ENCODE results near the gene LDLRAD4. TPM values are rescaled to one million over a fixed set of nuclear protein-coding genes. Genes with fewer than 3 reads are reported as not detected.

Gene LDLRAD4
- total RNA-seq, 1 experiment from 2014 or later = 1.7 TPM

GRCh38 chr18:13320096-13320495 lies 101.5 kb downstream of the LDLRAD4 start:
- H3K4me3 ChIP-seq = no peak overlapping the region
- DNase-seq = no peak
- H3K9me2 ChIP-seq (ENCODE audit: insufficient read depth) = no peaks in the 10 kb centered on the region
- H3K79me2 ChIP-seq (ENCODE audit: low read depth) = no peaks in the 10 kb centered on the region
- no peak overlapping the region for H3K27ac ChIP-seq
- no peaks in the 10 kb centered on the region for H3K9me3 ChIP-seq (ENCODE audit: insufficient read depth, low read depth)
- TF ChIP-seq CTCF (conservative IDR thresholded peaks at IDR 0.05) (no peak), EZH2 (IDR thresholded peaks at IDR 0.05; ENCODE audit: low read depth) (no peak)
- H3K36me3 ChIP-seq (ENCODE audit: low read depth) = no peaks in the 10 kb centered on the region
- intact Hi-C loops (cut with micrococcal nuclease; ENCODE audit: unreplicated experiment) = no loop called here
- no peaks in the 10 kb centered on the region for H3K4me1 ChIP-seq (replicated peaks; ENCODE audit: insufficient read depth)
- H2AFZ ChIP-seq = no peak overlapping the region
- H3K4me2 ChIP-seq = no peak overlapping the region
- H4K20me1 ChIP-seq (ENCODE audit: insufficient read depth) = no peaks in the 10 kb centered on the region
- ChIA-PET POLR2A (ENCODE audit: unreplicated experiment) (no interaction called here), CTCF (no interaction called here)
- no peaks in the 10 kb centered on the region for H3F3A ChIP-seq (ENCODE audit: insufficient read depth, low read depth)
- BruUV-seq (replicated peaks) = no TSS peak
- H3K27me3 ChIP-seq (ENCODE audit: insufficient read depth, low read depth) = peaks cover 57% of the 10 kb centered on the region

DNA sequence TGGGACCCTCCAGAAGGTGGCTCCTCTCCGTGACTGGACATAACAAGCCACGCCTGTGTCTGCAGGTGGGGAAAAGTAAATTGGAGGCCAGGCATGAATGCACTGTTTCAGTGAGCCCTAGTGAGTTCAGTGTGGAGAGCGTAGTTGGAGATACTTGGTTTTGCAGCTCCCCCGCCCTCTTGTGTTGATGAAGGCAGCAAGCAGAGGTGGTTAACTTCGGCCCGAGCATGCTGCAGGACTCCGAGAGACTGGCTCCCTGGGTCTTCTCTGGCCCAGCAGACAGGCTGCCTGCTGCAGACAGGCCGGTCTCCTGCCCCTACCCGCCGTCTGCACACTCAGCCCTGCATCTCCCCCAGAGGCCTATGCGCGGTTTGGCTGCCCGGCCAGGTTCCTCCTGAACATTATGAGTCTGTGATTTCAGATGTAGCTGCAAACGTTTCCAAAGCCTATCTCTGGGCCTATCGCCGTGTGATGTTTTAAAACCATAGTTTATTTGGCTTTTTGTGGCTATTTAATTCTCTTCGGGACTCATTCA lies 102.4 kb downstream of the LDLRAD4 start:
- Histone ChIP-seq H3K4me2 (no peak overlapping the region), H3K79me2 (ENCODE audit: low read depth) (no peaks in the 10 kb centered on the region), H3K9me2 (ENCODE audit: insufficient read depth) (no peaks in the 10 kb centered on the region), H3K27ac (no peak overlapping the region), H3K36me3 (ENCODE audit: low read depth) (no peaks in the 10 kb centered on the region), H3K27me3 (ENCODE audit: insufficient read depth, low read depth) (peaks cover 58% of the 10 kb centered on the region), H2AFZ (no peak overlapping the region), H3K4me1 (replicated peaks; ENCODE audit: insufficient read depth) (no peaks in the 10 kb centered on the region), H4K20me1 (ENCODE audit: insufficient read depth) (no peaks in the 10 kb centered on the region), H3F3A (ENCODE audit: insufficient read depth, low read depth) (no peaks in the 10 kb centered on the region), H3K9me3 (ENCODE audit: insufficient read depth, low read depth) (no peaks in the 10 kb centered on the region), H3K4me3 (no peak overlapping the region)
- no peak for TF ChIP-seq CTCF (conservative IDR thresholded peaks at IDR 0.05)
- TF ChIP-seq EZH2 (IDR thresholded peaks at IDR 0.05; ENCODE audit: low read depth) = no peak
- ChIA-PET CTCF (no interaction called here), POLR2A (ENCODE audit: unreplicated experiment) (no interaction called here)
- no peak for DNase-seq
- no TSS peak for BruUV-seq (replicated peaks)
- intact Hi-C loops (cut with micrococcal nuclease; ENCODE audit: unreplicated experiment) = no loop called here

DNA sequence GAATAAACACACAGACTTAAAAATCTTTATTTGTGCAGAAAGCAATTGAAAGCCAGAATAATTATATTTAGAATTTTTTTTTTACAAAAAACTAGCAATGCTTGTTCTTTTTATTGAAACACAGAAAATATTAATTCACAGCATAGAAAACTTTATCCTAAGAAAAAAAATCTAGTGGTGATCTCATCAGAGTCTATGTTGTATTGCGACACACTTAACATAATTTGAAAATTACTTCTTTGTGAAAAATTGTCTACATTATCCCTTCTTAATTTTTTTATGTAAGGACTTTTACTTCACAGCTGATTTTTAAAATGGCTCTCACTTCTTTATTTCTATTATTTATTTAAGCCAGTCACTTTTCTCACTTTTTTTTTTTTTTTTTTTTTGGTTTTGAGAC lies 103.4 kb downstream of the LDLRAD4 start:
- H2AFZ ChIP-seq = no peak overlapping the region
- no TSS peak for BruUV-seq (replicated peaks)
- ChIA-PET CTCF (interaction anchor here (0.6 kb wide), 1 partner anchor 114 kb away, joined by 7 read pairs; no protein-coding TSS in a partner anchor), POLR2A (ENCODE audit: unreplicated experiment) (no interaction called here)
- no peaks in the 10 kb centered on the region for H3F3A ChIP-seq (ENCODE audit: insufficient read depth, low read depth)
- no peaks in the 10 kb centered on the region for H3K36me3 ChIP-seq (ENCODE audit: low read depth)
- intact Hi-C loops (cut with micrococcal nuclease; ENCODE audit: unreplicated experiment) = no loop called here
- H3K4me1 ChIP-seq (replicated peaks; ENCODE audit: insufficient read depth) = no peaks in the 10 kb centered on the region
- peaks cover 58% of the 10 kb centered on the region for H3K27me3 ChIP-seq (ENCODE audit: insufficient read depth, low read depth)
- H3K9me2 ChIP-seq (ENCODE audit: insufficient read depth) = no peaks in the 10 kb centered on the region
- H3K4me3 ChIP-seq = no peak overlapping the region
- DNase-seq = no peak
- TF ChIP-seq CTCF (conservative IDR thresholded peaks at IDR 0.05) (no peak), EZH2 (IDR thresholded peaks at IDR 0.05; ENCODE audit: low read depth) (no peak)
- no peaks in the 10 kb centered on the region for H3K9me3 ChIP-seq (ENCODE audit: insufficient read depth, low read depth)
- no peaks in the 10 kb centered on the region for H4K20me1 ChIP-seq (ENCODE audit: insufficient read depth)
- H3K27ac ChIP-seq = no peak overlapping the region
- H3K4me2 ChIP-seq = no peak overlapping the region
- H3K79me2 ChIP-seq (ENCODE audit: low read depth) = no peaks in the 10 kb centered on the region

All from PC-9 (cell line).